HepG2 (cell line): ENCODE results near the gene TMEM258.

Source experiments
- EZH2 ChIP-seq: conservative IDR thresholded peaks from 2 replicates; pipeline ENCODE4 v1.6.1; 2012; ENCODE audit warnings: mild to moderate bottlenecking, low read depth, low read length, moderate library complexity
- SMARCE1 ChIP-seq: fragments of 450-650 bp; IDR thresholded peaks from 2 replicates; pipeline ENCODE4 v1.6.1; 2017; ENCODE audit warnings: borderline replicate concordance

- TF ChIP-seq EZH2: no peak
- TF ChIP-seq SMARCE1: no peak
These were observed 34.7 kb upstream of the TMEM258 start for GRCh38 chr11:61826930-61827570.
